ENCODE results near the gene ZDHHC18. TPM values are rescaled to one million over a fixed set of nuclear protein-coding genes. Genes with fewer than 3 reads are reported as not detected.

The ZDHHC18 gene
- total RNA-seq, 6 experiments from 2014 or later, result 9.6 to 16.9 (median 14.1) TPM

- no peaks in the 10 kb centered on the region for H3K9me3 ChIP-seq
- H3K4me1 ChIP-seq, result peaks cover 0 to 46% (median 24%) of the 10 kb centered on the region in 4 donors
- 0% methylated on average over 17 of the region's 63 CpGs for WGBS (ENCODE audit: insufficient coverage, low coverage, low lambda C conversion rate, missing lambda C conversion rate)
- intact Hi-C loops (cut with DNase I), result loop anchor here in 1 of 2 donors (10.0 kb wide), 1 partner anchor 83 kb away; no protein-coding TSS in a partner anchor
- H3K27me3 ChIP-seq, result no peaks in the 10 kb centered on the region
- ATAC-seq (peak; percentile 67 to 77 (median 71)), DNase-seq (peak; percentile 90 to 91 (median 90))
- peak within 1 kb of the TSS; percentile 97 to 100 (median 100) for H3K27ac ChIP-seq
- TF ChIP-seq POLR2A (IDR thresholded peaks at IDR 0.05), result peak; percentile 80
- TF ChIP-seq, protein P1, sequence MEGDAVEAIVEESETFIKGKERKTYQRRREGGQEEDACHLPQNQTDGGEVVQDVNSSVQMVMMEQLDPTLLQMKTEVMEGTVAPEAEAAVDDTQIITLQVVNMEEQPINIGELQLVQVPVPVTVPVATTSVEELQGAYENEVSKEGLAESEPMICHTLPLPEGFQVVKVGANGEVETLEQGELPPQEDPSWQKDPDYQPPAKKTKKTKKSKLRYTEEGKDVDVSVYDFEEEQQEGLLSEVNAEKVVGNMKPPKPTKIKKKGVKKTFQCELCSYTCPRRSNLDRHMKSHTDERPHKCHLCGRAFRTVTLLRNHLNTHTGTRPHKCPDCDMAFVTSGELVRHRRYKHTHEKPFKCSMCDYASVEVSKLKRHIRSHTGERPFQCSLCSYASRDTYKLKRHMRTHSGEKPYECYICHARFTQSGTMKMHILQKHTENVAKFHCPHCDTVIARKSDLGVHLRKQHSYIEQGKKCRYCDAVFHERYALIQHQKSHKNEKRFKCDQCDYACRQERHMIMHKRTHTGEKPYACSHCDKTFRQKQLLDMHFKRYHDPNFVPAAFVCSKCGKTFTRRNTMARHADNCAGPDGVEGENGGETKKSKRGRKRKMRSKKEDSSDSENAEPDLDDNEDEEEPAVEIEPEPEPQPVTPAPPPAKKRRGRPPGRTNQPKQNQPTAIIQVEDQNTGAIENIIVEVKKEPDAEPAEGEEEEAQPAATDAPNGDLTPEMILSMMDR (IDR thresholded peaks at IDR 0.05), result peak in 2 of 4 donors; percentile 8 to 26
- H3K36me3 ChIP-seq, result no peaks in the 10 kb centered on the region
- H3K4me3 ChIP-seq, result peak within 1 kb of the TSS; percentile 65 to 84 (median 76)
Measured at GRCh38 chr1:26787706-26788514, 38.6 kb upstream of the ZDHHC18 start, which contains the start of gene PIGV. Gene PIGV (plus strand): TSS chr1:26787950. CDS start chr1:26790816, 2,866 bp downstream.

DNA sequence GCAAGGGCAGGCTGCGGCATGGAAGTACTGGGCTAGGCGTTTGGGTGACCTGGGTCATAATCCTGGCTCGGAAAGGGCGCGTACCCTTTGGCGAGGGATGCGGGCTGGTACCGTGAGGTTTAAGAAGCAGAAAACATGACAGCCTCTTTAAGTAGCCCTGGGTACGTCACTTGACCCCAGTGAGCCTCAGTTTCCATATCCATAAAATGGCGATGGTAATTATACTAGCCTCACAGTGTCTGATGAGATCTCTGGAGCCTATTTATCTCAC is 38.0 kb upstream of the ZDHHC18 start:
- ATAC-seq (no peak), DNase-seq (no peak)
- Histone ChIP-seq H3K4me1 (peaks cover 0 to 45% (median 23%) of the 10 kb centered on the region in 4 donors), H3K27ac (peak overlapping the region; percentile 97 to 100 (median 100)), H3K27me3 (no peaks in the 10 kb centered on the region), H3K36me3 (no peaks in the 10 kb centered on the region), H3K4me3 (peak overlapping the region; percentile 65 to 84 (median 76)), H3K9me3 (no peaks in the 10 kb centered on the region)
- intact Hi-C loops (cut with DNase I), result loop anchor here in 1 of 2 donors (10.0 kb wide), 1 partner anchor 84 kb away; no protein-coding TSS in a partner anchor
- TF ChIP-seq, protein P1 (IDR thresholded peaks at IDR 0.05), result no peak
- no peak for TF ChIP-seq POLR2A (IDR thresholded peaks at IDR 0.05)
- WGBS (ENCODE audit: insufficient coverage, low coverage, low lambda C conversion rate, missing lambda C conversion rate), result 0% methylated on average over 5 of the region's 10 CpGs

- DNase-seq, result peak; percentile 88 to 91 (median 91)
Measured at GRCh38 chr1:26788836-26789611, 37.5 kb upstream of the ZDHHC18 start.

DNA sequence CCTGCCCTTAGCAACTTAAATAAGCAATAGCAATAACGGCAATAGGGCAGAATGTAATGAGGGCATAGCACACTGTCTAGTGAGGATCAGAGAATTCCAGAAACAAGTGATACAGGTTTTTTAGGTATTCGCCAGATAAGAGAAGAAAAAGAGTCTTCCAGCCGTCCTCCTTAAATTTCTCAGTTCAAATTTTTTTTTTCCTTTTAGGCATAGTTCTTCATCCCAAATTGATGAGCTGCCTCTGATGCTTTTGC is 36.9 kb upstream of the ZDHHC18 start:
- Histone ChIP-seq H3K9me3 (no peaks in the 10 kb centered on the region), H3K27me3 (no peaks in the 10 kb centered on the region), H3K27ac (no peak overlapping the region), H3K4me1 (peaks cover 0 to 47% (median 24%) of the 10 kb centered on the region in 4 donors), H3K4me3 (no peak overlapping the region), H3K36me3 (no peaks in the 10 kb centered on the region)
- no peak for TF ChIP-seq POLR2A (IDR thresholded peaks at IDR 0.05)
- TF ChIP-seq, protein P1 (IDR thresholded peaks at IDR 0.05), result no peak
- ATAC-seq, result no peak
- no peak for DNase-seq
- 57% methylated on average over 3 of the region's 3 CpGs for WGBS (ENCODE audit: insufficient coverage, low coverage, low lambda C conversion rate, missing lambda C conversion rate)
- intact Hi-C loops (cut with DNase I), result loop anchor here in 1 of 2 donors (10.0 kb wide), 1 partner anchor 85 kb away; no protein-coding TSS in a partner anchor

More at GRCh38 chr1:26788836-26789611, 37.5 kb upstream of the ZDHHC18 start:
- no peaks in the 10 kb centered on the region for H3K27me3 ChIP-seq
- peak overlapping the region; percentile 97 to 100 (median 100) for H3K27ac ChIP-seq
- peak; percentile 38 for TF ChIP-seq POLR2A (IDR thresholded peaks at IDR 0.05)
- TF ChIP-seq, protein P1 (IDR thresholded peaks at IDR 0.05), result peak; percentile 97 to 98 (median 97)
- WGBS (ENCODE audit: insufficient coverage, low coverage, low lambda C conversion rate, missing lambda C conversion rate), result 0% methylated on average over 14 of the region's 19 CpGs
- H3K36me3 ChIP-seq, result no peaks in the 10 kb centered on the region
- intact Hi-C loops (cut with DNase I), result loop anchor here in 1 of 2 donors (10.0 kb wide), 1 partner anchor 84 kb away; no protein-coding TSS in a partner anchor
- peak; percentile 62 to 68 (median 64) for ATAC-seq
- H3K4me3 ChIP-seq, result peak overlapping the region; percentile 65 to 84 (median 76)
- H3K9me3 ChIP-seq, result no peaks in the 10 kb centered on the region
- peaks cover 0 to 46% (median 24%) of the 10 kb centered on the region in 4 donors for H3K4me1 ChIP-seq
